ENCODE results near the gene LCORL. TPM values are rescaled to one million over a fixed set of nuclear protein-coding genes. Genes with fewer than 3 reads are reported as not detected.

The LCORL gene
- total RNA-seq, 1 experiment from 2014 or later, result 15.5 TPM

DNA sequence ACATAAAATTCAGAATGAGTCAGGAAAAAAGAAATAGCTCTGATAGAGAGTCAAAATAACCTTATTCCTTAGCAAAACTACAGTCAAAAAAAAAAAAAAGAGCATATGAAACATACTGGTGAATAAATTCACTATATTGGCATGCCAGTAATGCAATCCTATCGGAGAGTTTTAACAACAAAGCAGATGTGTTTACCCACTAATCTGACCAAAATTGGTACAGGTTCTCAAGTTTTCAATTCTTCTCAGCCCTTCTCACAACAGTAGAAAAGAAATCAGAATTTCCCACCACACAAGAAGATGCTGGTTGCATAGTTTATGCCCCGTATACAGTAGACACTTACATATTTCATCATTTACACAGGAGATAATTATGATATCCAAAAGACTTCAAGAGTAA lies 59.4 kb downstream of the LCORL start:
- Histone ChIP-seq H2AK5ac (ENCODE audit: insufficient read length, low read length) (no peak overlapping the region), H2BK5ac (ENCODE audit: insufficient read length, low read length) (no peak overlapping the region), H4K8ac (replicated peaks; ENCODE audit: insufficient read length, low read depth, low read length) (no peak overlapping the region), H3K23me2 (ENCODE audit: insufficient read length, low read depth, low read length, poor library complexity, severe bottlenecking) (no peaks in the 10 kb centered on the region), H3K27ac (ENCODE audit: insufficient read length, low read depth, low read length) (no peak overlapping the region), H3K4me2 (ENCODE audit: insufficient read depth, insufficient read length, low read length) (no peak overlapping the region), H3K79me1 (ENCODE audit: insufficient read depth, low read depth, low read length, poor library complexity, severe bottlenecking) (no peaks in the 10 kb centered on the region), H3T11ph (ENCODE audit: low read length) (no peak overlapping the region), H2AFZ (ENCODE audit: low read length) (no peak overlapping the region), H4K91ac (ENCODE audit: insufficient read length, low read depth, low read length) (no peak overlapping the region), H3K4me1 (ENCODE audit: insufficient read depth, low read length) (no peaks in the 10 kb centered on the region), H2BK12ac (ENCODE audit: insufficient read length, low read depth, low read length) (no peak overlapping the region), H3K4ac (ENCODE audit: low read depth, low read length) (no peak overlapping the region), H3K9ac (ENCODE audit: extremely low read depth, insufficient read length, low read length) (no peak overlapping the region), H2BK15ac (ENCODE audit: low read depth, low read length) (no peak overlapping the region), H3K14ac (ENCODE audit: insufficient read depth, low read length) (no peak overlapping the region), H3K9me3 (ENCODE audit: control insufficient read depth, low read depth, low read length) (no peaks in the 10 kb centered on the region), H2BK20ac (ENCODE audit: low read depth, low read length, poor library complexity, severe bottlenecking) (no peak overlapping the region), H3K27me3 (ENCODE audit: insufficient read depth, low read length) (no peaks in the 10 kb centered on the region), H3K56ac (ENCODE audit: insufficient read length, low read depth, low read length) (no peak overlapping the region), H4K20me1 (ENCODE audit: control insufficient read depth, insufficient read depth, insufficient read length) (no peaks in the 10 kb centered on the region), H3K79me2 (ENCODE audit: insufficient read depth, low read length) (no peaks in the 10 kb centered on the region), H3K23ac (ENCODE audit: insufficient read length, low read depth, low read length) (no peak overlapping the region), H2BK120ac (ENCODE audit: low read depth, low read length, poor library complexity, severe bottlenecking) (no peak overlapping the region), H3K18ac (ENCODE audit: insufficient read length, low read depth, low read length) (no peak overlapping the region), H4K5ac (ENCODE audit: insufficient read length, low read depth, low read length) (no peak overlapping the region)
- H3K27me3 Mint-ChIP-seq (ENCODE audit: low read depth), result no peaks in the 10 kb centered on the region
- TF ChIP-seq, protein P1, sequence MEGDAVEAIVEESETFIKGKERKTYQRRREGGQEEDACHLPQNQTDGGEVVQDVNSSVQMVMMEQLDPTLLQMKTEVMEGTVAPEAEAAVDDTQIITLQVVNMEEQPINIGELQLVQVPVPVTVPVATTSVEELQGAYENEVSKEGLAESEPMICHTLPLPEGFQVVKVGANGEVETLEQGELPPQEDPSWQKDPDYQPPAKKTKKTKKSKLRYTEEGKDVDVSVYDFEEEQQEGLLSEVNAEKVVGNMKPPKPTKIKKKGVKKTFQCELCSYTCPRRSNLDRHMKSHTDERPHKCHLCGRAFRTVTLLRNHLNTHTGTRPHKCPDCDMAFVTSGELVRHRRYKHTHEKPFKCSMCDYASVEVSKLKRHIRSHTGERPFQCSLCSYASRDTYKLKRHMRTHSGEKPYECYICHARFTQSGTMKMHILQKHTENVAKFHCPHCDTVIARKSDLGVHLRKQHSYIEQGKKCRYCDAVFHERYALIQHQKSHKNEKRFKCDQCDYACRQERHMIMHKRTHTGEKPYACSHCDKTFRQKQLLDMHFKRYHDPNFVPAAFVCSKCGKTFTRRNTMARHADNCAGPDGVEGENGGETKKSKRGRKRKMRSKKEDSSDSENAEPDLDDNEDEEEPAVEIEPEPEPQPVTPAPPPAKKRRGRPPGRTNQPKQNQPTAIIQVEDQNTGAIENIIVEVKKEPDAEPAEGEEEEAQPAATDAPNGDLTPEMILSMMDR (conservative IDR thresholded peaks at IDR 0.05), result no peak
- WGBS (ENCODE audit: extremely low coverage, insufficient read length, low lambda C conversion rate), result no CpG with 5 or more reads among the region's 2 CpGs
- peaks cover 3 to 7% of the 10 kb centered on the region in 2 experiments; a peak in 3 of 4 replicates for H3K4me1 Mint-ChIP-seq
- H3K9me3 Mint-ChIP-seq, result no peaks in the 10 kb centered on the region
- H3K27ac Mint-ChIP-seq, result no peak overlapping the region
- H3K4me3 Mint-ChIP-seq, result no peak overlapping the region
- peaks cover 2 to 8% (median 3%) of the 10 kb centered on the region in 3 experiments; a peak in 5 of 7 replicates for H3K36me3 Mint-ChIP-seq (ENCODE audit: insufficient read depth in 1 of 3, low read depth in 3 of 3)
- DNase-seq, result no peak

Measured in H9 (cell line).